RKO (cell line): Measurements from ENCODE around the gene HELZ.
A peak's percentile ranks its signal among the peaks of the same experiment; 100 is the strongest.
"Not testable (repeated sequence)": the region's sequence is repeated elsewhere in the genome, so short reads cannot be mapped to it uniquely, and the experiment has no call there.

ENCODE experiments used
- DNase-seq: peaks from one replicate; pipeline ENCODE4 v3.0.0-alpha.2; 2016; ENCODE audit warnings: low spot score

Gene HELZ

DNA sequence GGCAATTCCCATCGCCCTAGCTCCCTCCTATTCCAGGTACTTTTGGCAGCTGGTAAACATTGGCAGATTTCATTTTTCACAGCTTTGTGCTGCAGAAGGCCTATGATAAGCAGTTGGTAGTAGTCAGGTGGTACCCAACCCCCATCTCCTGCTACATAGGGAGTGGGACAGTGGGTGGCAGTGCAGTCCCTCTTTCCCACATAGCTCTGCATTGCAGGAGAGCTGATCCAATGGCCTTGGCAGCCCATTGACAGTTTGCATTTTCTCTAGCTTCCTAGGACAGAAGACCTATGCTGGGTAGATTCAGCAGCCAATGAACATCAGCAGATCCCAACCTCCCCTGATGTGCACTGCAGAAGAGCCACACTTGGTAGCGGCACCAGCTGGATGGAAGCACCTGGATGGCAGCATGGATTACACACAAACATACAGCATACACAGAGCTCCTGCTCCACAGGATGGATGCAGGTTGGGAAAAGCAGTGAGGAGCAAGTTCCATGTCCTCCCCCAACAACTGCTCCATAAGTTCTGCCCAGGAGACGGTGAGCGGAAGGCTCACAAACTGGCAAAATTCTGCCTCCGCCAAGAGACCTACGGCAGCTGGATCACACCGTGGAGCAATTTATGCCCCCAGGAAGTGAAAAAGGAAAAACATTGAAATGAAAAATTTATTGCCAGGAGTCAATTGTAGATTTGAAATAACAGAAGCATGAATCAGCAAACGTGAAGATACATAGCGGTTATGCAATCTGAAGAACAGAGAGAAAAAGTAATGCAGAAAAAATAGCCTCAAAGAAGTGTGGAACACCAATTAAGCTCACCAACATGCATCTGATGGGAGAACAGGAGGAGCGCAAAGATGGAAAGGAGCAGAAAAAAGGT is 105.0 kb downstream of the HELZ start:
- DNase-seq, result no peak

DNA sequence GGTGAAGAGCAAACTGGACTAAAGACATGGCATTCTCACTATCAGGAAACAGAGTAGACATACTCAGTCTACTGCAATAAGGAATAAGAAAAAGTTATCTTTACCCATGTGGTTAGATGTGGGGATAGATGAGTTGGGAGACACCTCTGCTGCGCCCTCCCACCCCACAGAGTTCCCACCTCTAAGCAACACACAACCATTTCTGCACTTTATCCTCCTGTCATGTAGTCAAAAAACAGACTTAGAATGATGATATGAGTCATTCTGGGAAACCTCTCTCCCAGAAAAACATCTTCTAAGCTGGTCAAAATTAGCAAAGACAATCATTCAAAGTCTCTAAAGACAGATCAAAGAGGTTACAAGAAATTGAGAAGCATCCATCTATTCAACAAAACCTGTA is 105.7 kb downstream of the HELZ start:
- no peak for DNase-seq

DNA sequence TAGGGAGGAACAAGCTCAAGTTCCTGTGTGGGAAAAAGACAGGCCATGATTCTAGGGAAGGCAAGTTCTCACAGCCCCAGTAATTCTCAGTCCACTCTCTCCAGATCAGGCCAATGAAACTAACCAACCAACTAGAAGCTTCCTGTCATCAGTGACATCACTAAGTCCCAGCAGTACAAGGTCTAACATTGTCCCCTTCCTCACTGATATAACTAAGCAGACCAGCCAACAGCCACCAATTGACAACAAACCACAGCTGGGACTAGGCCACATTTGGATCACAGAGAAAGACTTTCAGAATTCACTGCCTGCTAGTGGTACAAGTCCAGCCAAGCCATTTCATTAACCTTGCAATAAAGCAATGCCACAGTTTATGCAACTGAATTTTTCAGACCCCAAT is 106.6 kb downstream of the HELZ start:
- DNase-seq, result no peak

DNA sequence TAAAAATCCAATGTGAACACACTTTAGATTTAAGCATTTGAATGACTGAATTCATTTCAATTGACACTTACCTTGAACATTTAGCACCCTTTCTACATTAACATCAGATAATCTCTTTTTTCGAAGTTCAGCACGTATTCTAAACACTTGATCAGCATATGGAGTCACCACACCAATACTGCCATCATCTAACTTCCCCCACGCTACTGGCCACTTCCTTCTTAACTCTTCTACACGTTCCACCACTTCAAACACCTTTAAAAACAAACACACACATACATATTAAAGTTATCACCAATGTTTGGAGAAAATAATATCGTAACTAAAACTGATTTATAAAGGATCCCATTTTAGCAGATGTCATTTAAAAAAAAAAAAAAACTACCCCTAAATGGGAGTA is 107.1 kb downstream of the HELZ start:
- no peak for DNase-seq

DNA sequence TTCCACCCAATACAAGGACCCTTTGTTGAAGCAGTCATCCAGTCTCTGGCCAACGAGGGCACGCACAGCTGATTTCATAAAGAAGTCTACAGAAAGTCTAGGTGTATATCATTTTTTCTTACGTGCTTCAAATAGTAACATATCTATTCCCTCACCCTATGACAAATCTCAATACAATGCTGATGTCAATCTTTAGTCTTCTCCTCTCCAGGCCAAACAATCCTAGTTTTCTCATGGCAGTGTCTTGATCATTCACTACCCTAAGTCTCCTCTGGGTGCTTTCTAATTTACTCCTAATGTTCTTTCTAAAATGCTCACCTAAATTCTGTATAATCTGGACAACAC is 108.0 kb downstream of the HELZ start:
- no peak for DNase-seq

DNA sequence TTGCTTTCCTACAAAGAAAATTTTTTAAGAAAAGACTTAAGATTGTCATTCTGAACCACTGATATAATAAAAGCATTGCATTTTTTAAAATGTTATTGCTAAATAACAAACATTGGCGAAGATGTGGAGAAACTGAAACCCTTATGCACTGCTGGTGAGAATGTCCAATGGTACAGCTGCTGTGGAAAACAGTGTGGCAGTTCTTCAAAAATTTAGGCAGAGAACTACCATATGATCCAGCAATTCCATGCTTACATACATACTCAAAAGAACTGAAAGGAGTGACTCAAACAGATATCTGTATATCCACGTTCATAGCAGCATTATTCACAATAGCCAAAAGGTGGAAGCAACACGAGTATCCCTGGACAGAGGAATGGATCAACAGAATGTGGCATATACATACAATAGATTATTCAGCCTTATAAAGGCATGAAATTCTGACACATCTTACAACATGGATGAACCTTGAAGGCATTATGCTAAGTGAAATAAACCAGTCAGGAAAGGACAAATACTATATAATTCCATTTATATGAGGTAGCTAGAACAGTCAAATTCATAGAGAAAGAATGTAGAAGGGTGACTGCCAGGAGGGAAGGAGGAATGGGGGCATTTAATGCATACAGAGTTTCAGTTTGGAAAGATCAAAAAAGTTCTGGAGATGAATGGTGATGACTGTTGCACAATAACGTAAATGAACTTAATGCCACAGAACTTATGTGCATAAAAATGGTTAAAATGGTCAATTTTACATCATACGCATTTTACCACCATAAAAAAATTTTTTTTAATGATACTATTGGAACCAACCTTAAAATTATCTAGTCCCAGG is 108.6 kb downstream of the HELZ start:
- no peak for DNase-seq

DNA sequence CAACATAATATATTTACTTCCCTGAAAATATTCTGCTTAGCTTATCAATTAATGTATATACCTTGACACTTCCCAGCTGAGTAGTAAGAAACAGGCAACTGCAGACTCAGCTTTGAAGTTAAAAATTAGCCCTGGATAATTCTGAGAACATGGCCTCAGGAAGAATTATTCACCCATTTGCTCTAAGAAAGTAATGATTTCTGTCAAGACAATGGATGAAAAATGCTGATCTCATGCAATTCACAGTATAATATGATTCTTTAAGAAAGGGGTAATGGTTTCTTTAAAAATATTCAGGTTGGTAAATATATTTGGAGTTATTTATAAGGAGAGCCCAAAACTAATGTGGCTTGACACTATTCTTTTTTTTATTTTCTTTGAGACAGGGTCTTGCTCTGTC is 111.8 kb downstream of the HELZ start:
- no peak for DNase-seq

DNA sequence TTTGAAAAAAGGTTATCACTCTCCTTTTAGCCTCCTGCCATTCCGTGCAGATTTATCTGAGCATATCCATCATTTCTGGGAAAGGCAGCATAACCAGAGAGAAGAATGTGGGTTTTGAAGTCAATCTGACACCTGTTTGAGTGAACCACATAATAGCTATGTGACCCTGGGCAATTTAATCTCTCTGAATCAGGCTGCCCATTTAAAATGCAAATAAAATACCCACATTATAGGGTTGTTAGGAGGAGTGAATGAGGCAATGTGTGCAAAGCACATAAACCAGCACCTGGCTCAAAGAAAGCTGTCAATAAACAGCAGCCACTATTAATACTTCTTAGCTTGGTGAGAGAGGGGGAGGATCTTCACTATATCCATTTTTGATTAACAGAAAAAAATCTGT is 112.6 kb downstream of the HELZ start:
- no peak for DNase-seq

DNA sequence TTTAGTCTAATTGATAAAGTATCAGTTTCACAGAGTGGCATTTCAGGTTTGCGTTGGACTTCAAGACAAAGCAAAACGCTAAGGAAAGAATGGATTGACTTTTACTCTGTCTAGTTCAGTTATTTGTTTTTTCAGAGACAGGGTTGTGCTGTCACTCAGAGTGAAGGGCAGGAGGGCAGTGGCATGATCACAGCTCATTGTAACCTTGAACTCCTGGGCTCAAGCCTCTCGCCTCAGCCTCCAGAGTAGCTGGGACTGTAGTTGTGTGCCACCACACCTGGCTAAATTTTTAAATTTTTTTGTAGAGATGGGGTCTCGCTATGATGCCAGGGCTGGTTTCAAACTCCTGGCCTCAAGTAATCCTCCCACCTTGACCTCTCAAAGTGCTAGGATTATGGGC is 114.2 kb downstream of the HELZ start:
- DNase-seq, result no peak

DNA sequence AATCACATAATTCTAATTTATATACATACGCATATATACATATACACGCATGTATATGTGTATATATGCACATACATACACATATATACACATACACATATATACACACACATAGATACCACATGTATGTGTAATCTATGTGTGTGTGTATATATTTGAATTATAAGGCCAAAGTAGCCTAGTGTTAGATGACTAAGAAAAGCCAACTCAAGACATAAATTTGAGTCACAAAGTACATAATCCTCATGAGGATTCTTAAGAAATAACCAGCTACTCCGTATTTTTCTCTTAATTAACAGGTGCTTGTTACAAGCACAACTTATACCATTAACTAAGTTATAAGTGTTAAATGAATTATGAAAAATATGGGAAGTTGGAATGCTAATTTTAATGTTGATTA is 115.7 kb downstream of the HELZ start:
- peak; percentile 29 for DNase-seq

DNA sequence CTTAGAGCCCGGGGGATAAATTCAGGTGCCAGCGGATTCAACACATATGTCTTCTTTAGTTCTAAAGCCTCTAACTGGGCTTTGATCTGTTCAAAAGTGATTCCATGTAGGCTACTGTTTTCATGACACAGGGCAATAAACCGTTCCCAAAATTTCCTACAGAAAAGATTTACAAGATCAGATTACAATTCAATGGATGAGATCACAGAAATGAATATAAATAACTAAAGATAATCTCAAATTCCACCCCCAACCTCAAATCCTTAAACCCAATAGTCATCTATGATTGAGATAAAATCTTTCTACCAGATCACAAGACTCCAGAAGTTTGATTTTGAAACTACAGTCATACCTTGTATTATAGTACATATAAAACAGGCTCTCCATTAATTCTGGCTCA is 116.3 kb downstream of the HELZ start:
- DNase-seq, result no peak

DNA sequence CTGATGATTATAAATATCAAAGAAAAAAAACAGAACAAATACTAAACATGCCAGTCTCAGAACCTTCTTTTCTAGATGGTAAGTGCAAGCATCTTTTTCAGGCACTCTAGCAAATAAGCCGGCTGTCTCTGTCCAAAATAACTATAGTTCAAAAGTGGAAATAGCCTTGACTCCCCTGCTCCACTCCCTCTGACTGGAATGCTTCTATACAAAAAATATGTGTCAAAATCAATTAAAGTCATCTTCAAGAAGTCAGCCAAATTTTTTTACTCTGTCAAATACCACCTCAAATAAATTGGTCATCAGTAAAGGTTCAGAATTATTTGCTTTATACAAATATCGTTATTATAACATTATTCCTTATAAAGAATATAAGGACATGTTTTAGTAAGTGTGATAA is 117.1 kb downstream of the HELZ start:
- DNase-seq, result no peak

DNA sequence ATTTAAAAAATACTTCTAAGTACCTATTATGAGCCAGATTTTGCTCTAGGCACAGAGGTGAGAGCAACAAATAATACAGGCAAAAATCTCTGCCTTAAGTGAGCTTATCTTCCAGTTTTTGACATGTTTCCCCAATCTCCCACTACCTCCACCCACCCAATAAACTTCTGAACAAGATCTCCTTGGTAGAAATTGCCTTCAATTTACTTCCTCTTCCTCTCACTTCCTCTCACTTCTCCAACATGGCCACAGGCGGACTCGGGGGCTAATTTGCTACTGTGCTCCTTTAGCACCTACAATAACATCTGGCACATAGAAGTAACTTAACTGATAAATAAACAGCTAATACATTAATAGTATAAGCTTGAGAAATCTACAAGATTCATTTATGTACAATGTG is 118.0 kb downstream of the HELZ start:
- no peak for DNase-seq

DNA sequence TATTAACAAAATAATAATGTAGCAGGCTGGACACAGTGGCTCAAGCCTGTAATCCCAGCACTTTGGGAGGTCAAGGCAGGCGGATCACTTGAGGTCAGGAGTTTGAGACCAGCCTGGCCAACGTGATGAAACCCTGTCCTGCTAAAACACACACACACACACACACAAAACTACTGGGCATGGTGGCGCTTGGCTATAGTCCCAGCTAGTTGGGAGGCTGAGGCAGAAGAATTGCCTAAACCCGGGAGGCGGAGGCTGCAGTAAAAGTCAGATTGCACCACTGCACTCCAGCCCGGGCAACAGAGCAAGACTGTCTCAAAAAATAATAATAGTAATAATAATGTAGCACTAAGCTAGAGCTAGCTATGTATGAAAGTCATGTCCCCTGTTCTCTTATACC is 118.5 kb downstream of the HELZ start:
- not testable (repeated sequence) for DNase-seq

DNA sequence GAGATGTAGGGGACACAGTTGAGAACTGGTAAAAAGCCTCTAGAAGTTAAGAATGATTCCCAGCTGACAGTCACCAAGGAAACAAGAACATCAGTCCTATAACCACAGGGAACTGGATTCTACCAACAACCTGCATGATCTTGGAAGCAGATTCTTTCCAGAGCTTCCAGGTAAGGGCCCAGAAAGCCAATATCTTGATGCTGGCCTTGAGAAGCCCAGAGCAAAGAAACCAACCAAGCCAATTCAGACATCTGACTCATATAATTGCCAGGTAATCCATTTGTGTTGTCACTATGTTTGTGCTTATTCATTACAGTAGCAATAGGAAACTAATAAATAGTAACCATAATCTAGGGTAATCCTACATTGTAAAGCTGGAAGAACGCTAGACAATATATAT is 119.1 kb downstream of the HELZ start:
- DNase-seq, result no peak

DNA sequence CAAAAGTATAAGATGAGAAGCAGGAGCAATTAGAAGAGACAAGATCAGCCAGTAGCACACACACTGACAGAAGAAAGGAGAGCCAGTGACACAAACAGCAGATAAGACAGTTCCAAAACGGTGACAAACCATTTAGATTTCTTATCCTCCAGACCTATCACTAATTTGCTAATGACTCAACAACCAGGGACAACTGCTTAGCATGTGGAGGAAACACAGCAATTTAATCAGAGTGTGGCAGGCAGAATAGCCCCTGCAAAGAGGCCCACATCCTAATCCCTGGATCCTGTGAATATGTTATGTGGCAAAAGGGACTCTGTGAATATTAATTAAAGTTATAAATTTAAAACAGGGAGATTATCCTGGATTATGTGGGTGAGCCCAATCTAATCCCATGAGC is 119.6 kb downstream of the HELZ start:
- peak; percentile 3 for DNase-seq

DNA sequence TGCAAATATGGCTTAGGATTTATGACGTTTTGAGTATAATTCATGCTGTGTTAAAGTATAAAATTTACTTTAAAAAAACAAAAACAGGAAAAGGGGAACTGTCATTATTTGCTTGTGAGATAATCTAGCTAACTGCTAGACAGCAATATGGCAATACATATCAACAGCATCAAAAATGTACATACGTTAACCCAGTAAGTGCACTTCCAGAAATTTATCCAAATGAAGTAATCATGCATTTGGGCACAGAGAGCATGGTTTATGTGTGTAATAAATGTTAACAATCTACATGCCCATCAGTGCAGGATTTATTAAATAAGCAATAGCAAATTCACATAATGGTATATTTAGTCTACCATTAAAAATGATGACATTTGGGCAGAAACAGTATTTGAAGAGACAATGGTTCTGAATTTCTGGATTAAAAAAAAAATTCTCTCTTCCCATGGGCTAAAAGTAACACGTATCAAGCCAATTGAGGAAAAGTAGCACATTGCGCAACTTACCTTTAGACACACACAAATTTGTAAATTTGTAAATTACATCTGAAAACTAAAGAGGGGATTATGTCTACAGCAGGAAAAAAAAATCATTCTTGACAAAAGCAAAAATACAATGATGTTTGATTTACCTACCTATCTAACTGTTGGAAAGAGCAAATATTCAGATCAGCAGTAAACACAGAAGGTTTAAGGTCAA is 120.4 kb downstream of the HELZ start:
- DNase-seq, result no peak

DNA sequence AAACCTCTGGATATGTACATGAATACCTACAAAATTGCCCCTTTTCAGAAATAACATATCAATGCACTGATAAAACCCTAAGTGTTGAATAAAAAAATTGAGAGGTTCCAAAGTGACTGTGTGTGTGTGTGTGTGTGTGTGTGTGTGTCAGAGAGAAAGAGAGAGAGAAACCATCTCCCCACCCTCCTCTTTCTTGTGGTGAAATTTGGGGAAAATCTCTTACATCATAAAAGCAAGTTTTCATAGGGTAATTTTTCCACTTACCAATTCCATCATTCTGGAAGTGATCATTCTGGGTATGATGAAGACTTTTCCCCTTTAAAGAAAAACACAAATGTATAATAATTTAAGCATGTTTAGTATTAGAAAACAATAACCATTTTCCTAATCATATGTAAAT is 121.3 kb downstream of the HELZ start:
- DNase-seq, result no peak

DNA sequence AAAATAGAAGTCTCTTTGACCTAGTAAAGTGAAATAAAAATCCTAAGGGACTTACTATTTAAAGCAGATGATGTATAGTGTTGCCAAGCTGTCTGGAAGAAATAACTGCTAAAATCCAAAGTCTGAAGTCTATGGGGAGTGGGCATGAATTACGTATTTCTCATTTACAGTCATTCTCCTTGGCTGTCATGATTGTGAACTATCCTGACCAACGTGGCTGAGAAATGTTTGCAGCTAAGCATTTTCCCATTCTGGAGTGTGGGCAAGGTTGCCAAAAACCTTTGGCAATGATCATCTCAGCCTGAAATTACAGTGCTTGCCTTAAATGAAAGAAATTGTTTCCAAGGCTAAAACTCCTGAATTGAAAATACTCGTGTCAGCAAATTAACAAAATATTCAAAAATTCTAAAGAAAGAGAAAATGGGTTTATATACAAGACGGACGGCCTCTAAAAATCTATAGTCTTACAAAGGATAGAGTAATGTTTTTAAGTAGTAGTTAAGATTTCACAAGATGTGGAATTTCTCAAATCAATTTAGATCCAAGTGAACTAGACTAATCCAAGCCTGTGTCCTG is 123.6 kb downstream of the HELZ start:
- DNase-seq, result no peak

DNA sequence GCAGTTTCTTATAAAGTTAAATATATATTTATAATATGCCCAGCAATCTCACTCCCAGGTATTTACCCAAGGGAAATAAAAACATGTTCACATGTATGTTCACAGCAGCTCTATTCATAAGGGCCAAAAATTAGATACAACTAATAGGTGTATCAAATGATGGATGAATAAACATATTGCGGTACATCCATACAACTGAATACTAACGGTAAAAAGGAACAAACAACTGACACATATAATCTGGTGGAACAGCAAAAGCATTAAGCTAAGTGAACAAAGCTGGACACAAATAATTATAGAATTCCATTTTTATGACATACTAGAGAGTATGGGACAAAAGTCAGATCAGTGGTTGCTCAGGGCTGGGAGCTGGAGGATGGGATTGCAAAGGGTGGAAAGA is 125.9 kb downstream of the HELZ start:
- no peak for DNase-seq

DNA sequence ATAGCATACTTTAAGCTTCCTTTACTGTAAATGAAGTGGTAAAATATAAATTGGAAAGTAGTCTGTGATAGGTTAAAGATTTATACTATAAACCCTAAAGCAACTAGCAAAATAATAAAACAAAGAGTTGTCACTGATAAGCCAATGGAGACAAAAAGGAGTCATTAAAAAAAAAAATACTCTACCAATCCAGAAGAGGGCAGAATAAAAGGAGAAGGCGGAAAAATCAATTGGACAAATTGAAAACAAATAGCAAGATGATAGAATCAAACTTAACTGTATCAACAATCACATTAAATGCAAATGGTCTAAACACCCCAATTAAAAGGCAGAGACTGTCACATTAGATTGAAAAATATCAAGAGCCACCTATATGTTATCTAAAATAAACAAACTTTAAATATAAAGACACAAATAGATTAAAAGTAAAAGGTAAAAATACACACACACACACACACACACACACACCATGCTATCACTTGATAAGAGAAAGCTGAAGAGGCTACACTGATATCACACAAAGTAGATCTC is 128.9 kb downstream of the HELZ start:
- no peak for DNase-seq

DNA sequence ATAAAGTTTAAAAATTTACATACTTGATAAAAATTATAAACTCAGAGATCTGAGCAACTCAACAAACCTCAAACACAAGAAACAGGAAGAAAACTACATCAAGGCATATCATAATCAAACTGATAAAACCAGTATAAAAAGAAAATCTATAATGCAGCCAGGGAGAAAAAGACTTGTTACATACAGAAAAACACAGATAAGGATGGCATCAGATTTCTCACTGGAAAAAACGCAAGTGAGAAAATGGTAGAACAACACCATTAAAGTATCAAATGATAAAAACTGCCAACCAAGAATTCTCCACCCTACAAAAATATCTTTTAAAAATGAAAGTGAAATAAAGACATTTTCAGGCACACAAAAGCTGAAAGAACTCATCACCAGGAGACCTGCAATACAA is 129.6 kb downstream of the HELZ start:
- DNase-seq, result no peak
